Measurements from ENCODE around the gene SOX5. TPM values are rescaled to one million over a fixed set of nuclear protein-coding genes. Genes with fewer than 3 reads are reported as not detected.

The SOX5 gene
- total RNA-seq, 1 experiment from 2014 or later = 3.1 TPM

- Histone ChIP-seq H2BK15ac (ENCODE audit: low read depth, low read length) (no peak overlapping the region), H4K5ac (ENCODE audit: insufficient read length, low read depth, low read length) (no peak overlapping the region), H3K23ac (ENCODE audit: insufficient read length, low read depth, low read length) (no peak overlapping the region), H3K27me3 (ENCODE audit: insufficient read depth, low read length) (no peaks in the 10 kb centered on the region), H2BK5ac (ENCODE audit: insufficient read length, low read length) (no peak overlapping the region), H3K9me3 (ENCODE audit: control insufficient read depth, low read depth, low read length) (no peaks in the 10 kb centered on the region), H3K4me2 (ENCODE audit: insufficient read depth, insufficient read length, low read length) (no peak overlapping the region), H3K27ac (ENCODE audit: insufficient read length, low read depth, low read length) (no peak overlapping the region), H3K18ac (ENCODE audit: insufficient read length, low read depth, low read length) (no peak overlapping the region), H2AFZ (ENCODE audit: low read length) (no peak overlapping the region), H2BK120ac (ENCODE audit: low read depth, low read length, poor library complexity, severe bottlenecking) (no peak overlapping the region), H3K4me1 (ENCODE audit: insufficient read depth, low read length) (peaks cover 4% of the 10 kb centered on the region; the same call in 1 of the 2 replicates), H3K14ac (ENCODE audit: insufficient read depth, low read length) (no peak overlapping the region), H2AK5ac (ENCODE audit: insufficient read length, low read length) (no peak overlapping the region), H3K23me2 (ENCODE audit: insufficient read length, low read depth, low read length, poor library complexity, severe bottlenecking) (no peaks in the 10 kb centered on the region), H4K91ac (ENCODE audit: insufficient read length, low read depth, low read length) (no peak overlapping the region), H4K20me1 (ENCODE audit: control insufficient read depth, insufficient read depth, insufficient read length) (no peaks in the 10 kb centered on the region), H3K79me2 (ENCODE audit: insufficient read depth, low read length) (no peaks in the 10 kb centered on the region), H2BK12ac (ENCODE audit: insufficient read length, low read depth, low read length) (no peak overlapping the region), H4K8ac (replicated peaks; ENCODE audit: insufficient read length, low read depth, low read length) (no peak overlapping the region), H3K79me1 (ENCODE audit: insufficient read depth, low read depth, low read length, poor library complexity, severe bottlenecking) (no peaks in the 10 kb centered on the region), H3K4ac (ENCODE audit: low read depth, low read length) (no peak overlapping the region), H3K56ac (ENCODE audit: insufficient read length, low read depth, low read length) (no peak overlapping the region), H3K9ac (ENCODE audit: extremely low read depth, insufficient read length, low read length) (no peak overlapping the region), H2BK20ac (ENCODE audit: low read depth, low read length, poor library complexity, severe bottlenecking) (no peak overlapping the region), H3T11ph (ENCODE audit: low read length) (no peak overlapping the region)
- TF ChIP-seq, protein P1, sequence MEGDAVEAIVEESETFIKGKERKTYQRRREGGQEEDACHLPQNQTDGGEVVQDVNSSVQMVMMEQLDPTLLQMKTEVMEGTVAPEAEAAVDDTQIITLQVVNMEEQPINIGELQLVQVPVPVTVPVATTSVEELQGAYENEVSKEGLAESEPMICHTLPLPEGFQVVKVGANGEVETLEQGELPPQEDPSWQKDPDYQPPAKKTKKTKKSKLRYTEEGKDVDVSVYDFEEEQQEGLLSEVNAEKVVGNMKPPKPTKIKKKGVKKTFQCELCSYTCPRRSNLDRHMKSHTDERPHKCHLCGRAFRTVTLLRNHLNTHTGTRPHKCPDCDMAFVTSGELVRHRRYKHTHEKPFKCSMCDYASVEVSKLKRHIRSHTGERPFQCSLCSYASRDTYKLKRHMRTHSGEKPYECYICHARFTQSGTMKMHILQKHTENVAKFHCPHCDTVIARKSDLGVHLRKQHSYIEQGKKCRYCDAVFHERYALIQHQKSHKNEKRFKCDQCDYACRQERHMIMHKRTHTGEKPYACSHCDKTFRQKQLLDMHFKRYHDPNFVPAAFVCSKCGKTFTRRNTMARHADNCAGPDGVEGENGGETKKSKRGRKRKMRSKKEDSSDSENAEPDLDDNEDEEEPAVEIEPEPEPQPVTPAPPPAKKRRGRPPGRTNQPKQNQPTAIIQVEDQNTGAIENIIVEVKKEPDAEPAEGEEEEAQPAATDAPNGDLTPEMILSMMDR (conservative IDR thresholded peaks at IDR 0.05) = no peak
- no peaks in the 10 kb centered on the region; a peak in 1 of 7 replicates for H3K36me3 Mint-ChIP-seq (ENCODE audit: insufficient read depth in 1 of 3, low read depth in 3 of 3)
- no CpG with 5 or more reads among the region's 2 CpGs for WGBS (ENCODE audit: extremely low coverage, insufficient read length, low lambda C conversion rate)
- no peak for DNase-seq
- no peaks in the 10 kb centered on the region for H3K9me3 Mint-ChIP-seq
- no peaks in the 10 kb centered on the region for H3K27me3 Mint-ChIP-seq (ENCODE audit: low read depth)
- H3K4me3 Mint-ChIP-seq = no peak overlapping the region
- H3K4me1 Mint-ChIP-seq = peaks cover 12 to 16% of the 10 kb centered on the region in 2 experiments
- no peak overlapping the region for H3K27ac Mint-ChIP-seq
Observed at GRCh38 chr12:23559268-23559753, 390.2 kb downstream of the SOX5 start.

Measured in H9 (cell line).